VCaP (cell line): ENCODE results near the gene FAM47A.

Experiments used
- H3K27ac ChIP-seq: fragments of 450-650 bp; 2 replicates; pipeline ENCODE4 v1.5.1; 2017
- TF ChIP-seq, protein P1 (sequence below): fragments of 450-650 bp; conservative IDR thresholded peaks from 2 replicates; pipeline ENCODE4 v1.5.1; 2017; ENCODE audit warnings: mild to moderate bottlenecking, moderate library complexity

FAM47A gene

DNA sequence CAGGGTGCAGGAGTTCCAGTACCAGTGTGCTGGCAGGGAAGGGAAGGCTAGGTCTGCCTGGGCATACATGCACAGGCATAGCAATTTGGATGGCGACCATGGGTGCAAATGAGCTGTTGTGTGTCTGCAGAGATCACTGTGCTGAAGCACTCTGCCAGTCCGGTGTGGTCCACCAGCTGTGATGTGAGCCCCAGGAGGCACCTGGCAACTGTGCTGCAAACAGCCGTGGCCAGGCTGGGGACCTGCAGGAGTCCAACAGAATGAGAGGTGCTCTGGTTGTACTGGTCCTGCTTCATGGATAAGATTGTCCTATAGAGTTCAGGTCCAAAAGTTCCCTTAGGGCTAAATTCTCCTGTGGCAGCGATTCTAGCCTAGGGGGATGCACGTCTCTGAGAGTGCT is 6.1 kb downstream of the FAM47A start:
- TF ChIP-seq, protein P1, sequence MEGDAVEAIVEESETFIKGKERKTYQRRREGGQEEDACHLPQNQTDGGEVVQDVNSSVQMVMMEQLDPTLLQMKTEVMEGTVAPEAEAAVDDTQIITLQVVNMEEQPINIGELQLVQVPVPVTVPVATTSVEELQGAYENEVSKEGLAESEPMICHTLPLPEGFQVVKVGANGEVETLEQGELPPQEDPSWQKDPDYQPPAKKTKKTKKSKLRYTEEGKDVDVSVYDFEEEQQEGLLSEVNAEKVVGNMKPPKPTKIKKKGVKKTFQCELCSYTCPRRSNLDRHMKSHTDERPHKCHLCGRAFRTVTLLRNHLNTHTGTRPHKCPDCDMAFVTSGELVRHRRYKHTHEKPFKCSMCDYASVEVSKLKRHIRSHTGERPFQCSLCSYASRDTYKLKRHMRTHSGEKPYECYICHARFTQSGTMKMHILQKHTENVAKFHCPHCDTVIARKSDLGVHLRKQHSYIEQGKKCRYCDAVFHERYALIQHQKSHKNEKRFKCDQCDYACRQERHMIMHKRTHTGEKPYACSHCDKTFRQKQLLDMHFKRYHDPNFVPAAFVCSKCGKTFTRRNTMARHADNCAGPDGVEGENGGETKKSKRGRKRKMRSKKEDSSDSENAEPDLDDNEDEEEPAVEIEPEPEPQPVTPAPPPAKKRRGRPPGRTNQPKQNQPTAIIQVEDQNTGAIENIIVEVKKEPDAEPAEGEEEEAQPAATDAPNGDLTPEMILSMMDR: no peak
- H3K27ac ChIP-seq: no peak overlapping the region

DNA sequence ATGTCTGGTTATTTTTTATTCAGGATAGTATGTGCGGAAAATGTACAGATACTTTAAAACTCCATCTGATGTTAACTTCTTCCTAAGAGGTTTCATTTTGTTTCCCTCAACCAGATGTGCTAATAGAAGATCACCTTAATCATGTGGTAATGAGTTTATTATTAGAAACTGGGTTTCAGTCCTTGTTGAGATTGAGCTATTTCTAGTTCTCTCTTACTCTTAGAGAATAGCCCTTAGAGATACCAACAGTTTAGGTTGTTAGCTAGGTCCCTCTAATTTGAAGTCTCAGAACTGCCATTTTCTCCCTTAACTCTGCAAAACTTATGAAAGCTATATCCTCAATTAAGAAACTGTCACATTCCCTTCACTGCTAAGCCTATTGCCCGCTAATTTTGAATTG is 13.0 kb downstream of the FAM47A start:
- H3K27ac ChIP-seq: no peak overlapping the region
- TF ChIP-seq, protein P1: no peak

DNA sequence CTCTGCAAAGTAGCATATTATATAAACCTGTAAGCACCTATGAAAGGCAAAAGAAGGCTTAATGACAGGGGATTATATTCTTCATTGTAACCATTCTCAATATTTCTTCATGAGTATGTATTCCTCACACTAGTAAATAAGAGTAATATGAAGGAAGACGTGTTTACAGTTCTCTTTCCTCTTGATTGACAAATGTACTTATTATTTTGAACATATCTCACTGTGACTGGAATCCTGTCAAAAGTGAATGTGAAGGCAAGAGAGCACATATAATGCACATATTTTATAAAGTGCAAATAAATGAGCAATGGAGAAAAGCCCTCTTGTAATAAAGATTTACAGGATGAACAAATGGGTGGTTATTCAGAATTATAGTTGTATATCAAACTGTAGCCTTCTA is 19.7 kb downstream of the FAM47A start:
- H3K27ac ChIP-seq: no peak overlapping the region
- TF ChIP-seq, protein P1: no peak
